ENCODE data around the gene ALDH4A1. TPM values are rescaled to one million over a fixed set of nuclear protein-coding genes. Genes with fewer than 3 reads are reported as not detected.

Gene ALDH4A1
- total and polyA plus RNA-seq, 12 donors: 11.3 to 46.9 (median 19.8) TPM

DNA sequence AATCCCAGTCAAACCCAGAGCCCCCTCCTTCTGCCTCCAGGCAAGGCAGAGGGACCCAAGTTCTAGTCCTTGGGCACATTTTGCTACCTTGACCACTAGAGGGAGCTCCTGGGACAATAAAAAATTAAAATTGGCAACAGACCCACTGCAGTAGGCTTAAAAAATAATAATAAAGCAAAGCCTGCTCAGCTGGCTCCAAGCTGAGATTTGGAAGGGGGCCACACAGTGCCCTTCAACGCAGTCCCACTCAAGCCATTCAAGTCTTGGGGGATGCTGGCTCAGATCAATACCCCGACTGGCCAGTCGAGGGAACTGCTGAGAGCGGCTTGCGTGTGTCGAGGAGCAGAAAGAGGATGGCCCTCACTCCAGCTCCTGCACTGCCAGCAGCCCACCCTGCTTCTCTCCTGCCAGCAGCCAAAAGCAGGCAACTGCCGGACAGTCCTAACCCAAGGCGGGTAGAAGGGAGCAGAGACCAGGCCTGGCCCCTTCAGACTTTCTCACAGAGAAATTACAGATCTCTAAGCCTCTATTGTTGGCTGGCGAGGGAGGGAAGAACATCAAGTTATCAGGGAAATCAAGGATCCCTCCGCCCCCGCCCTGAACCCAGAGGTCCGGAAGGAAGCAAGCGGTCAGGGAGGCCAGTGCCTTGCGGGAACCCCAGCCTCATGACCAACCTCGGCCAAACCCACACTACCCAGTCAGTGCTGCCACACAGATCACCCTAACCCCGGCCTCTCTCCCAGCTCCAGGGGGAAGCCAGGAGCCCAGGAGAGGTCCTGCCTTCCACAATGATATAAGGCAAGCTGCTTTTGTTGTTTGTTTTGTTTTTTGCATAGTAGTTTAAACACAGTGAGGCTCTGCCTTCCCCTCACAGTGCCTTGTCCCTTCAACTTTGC is 4.9 kb upstream of the ALDH4A1 start:
- no peaks in the 10 kb centered on the region for H3K9me3 ChIP-seq (replicated peaks in 1 of 3)
- intact Hi-C loops (cut with DNase I): loop anchor here (5.0 kb wide), 2 partner anchors 55 to 65 kb away; no protein-coding TSS in a partner anchor
- no peak overlapping the region for H3K4me3 ChIP-seq
- peak overlapping the region in 4 of 5 donors; percentile 2 to 84 (median 42) for H3K27ac ChIP-seq
- no peaks in the 10 kb centered on the region for H3K27me3 ChIP-seq
- 22 to 39% (median 26%) methylated on average over 11 to 16 of the region's 16 CpGs for WGBS, 4 donors
- TF ChIP-seq POLR2A (IDR thresholded peaks at IDR 0.05): no peak
- TF ChIP-seq, protein P1, sequence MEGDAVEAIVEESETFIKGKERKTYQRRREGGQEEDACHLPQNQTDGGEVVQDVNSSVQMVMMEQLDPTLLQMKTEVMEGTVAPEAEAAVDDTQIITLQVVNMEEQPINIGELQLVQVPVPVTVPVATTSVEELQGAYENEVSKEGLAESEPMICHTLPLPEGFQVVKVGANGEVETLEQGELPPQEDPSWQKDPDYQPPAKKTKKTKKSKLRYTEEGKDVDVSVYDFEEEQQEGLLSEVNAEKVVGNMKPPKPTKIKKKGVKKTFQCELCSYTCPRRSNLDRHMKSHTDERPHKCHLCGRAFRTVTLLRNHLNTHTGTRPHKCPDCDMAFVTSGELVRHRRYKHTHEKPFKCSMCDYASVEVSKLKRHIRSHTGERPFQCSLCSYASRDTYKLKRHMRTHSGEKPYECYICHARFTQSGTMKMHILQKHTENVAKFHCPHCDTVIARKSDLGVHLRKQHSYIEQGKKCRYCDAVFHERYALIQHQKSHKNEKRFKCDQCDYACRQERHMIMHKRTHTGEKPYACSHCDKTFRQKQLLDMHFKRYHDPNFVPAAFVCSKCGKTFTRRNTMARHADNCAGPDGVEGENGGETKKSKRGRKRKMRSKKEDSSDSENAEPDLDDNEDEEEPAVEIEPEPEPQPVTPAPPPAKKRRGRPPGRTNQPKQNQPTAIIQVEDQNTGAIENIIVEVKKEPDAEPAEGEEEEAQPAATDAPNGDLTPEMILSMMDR (IDR thresholded peaks at IDR 0.05): peak; percentile 75 to 97 (median 84)
- peaks cover 0 to 48% of the 10 kb centered on the region in 2 donors for H3K36me3 ChIP-seq (replicated peaks in 1 of 2)
- DNase-seq: peak; percentile 56 to 83 (median 66)
- peaks cover 5 to 26% of the 10 kb centered on the region in 2 donors for H3K4me1 ChIP-seq (replicated peaks in 1 of 2)

DNA sequence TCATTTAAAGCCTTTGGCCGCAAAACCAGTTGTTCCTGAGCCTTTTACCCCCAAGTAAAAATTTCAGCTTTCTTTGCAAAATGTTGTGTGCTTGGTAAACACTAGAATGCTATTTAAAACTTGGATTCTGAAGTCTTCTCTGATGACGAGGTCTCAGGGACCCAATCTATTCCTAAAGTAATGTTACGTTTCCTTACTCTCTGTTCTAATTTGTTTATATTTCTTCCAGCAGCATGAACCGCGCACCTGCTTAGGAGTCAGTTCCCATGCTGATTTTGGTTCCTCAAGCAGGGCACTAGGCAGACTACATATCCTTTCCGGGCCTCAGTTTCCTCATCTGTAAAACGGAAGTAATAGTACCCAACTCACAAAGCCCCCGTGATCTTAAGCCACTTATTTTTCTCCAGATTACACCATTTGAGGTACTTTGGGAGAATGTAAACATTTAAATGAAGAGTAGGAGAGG is 969 bp upstream of the ALDH4A1 start:
- Histone ChIP-seq H3K27me3 (no peaks in the 10 kb centered on the region), H3K27ac (peak overlapping the region; percentile 74 to 94 (median 91)), H3K4me1 (replicated peaks in 1 of 2) (peaks cover 10 to 29% of the 10 kb centered on the region in 2 donors), H3K4me3 (peak overlapping the region in 2 of 4 donors; percentile 44 to 94), H3K9me3 (replicated peaks in 1 of 3) (no peaks in the 10 kb centered on the region), H3K36me3 (replicated peaks in 1 of 2) (peaks cover 0 to 12% of the 10 kb centered on the region in 2 donors)
- TF ChIP-seq, protein P1 (IDR thresholded peaks at IDR 0.05): no peak
- TF ChIP-seq POLR2A (IDR thresholded peaks at IDR 0.05): no peak
- WGBS, 4 donors: 33 to 39% (median 38%) methylated on average over 8 of the region's 8 CpGs
- intact Hi-C loops (cut with DNase I): no loop called here
- DNase-seq: no peak

DNA sequence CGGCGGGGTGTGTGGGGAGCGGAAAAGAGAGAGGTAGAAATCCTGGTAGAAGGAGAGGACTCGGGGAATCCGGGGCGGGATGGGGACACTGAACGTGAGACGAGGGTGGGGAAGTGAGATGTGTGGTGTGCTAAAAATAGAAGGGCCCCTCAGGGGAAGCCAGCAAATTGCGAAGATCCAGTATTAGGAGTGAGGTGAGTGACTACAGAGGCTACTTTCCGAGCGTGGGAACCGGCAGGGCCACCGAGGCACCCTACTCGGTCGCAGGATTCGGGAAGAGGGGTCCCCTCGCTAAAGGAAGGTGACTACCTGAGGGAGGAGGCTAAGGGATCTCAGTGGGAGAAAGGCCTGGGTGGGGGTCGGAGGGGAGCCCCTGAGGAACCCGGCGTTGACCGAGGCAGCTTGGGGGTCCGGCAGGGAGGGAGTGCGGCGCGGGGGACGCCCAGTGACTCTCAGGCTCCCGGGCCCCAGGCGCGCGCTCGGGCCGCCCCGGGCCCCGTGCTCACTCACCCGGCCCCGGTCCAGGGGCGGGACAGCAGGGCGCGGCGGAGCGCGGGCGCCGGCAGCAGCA is 318 bp downstream of the ALDH4A1 start:
- no peak for DNase-seq
- H3K9me3 ChIP-seq (replicated peaks in 1 of 3): no peaks in the 10 kb centered on the region
- peak overlapping the region; percentile 22 to 94 (median 33) for H3K4me3 ChIP-seq
- TF ChIP-seq POLR2A (IDR thresholded peaks at IDR 0.05): peak in 1 of 2 donors; percentile 63
- TF ChIP-seq, protein P1 (IDR thresholded peaks at IDR 0.05): no peak
- no peaks in the 10 kb centered on the region for H3K27me3 ChIP-seq
- peaks cover 10 to 16% of the 10 kb centered on the region in 2 donors for H3K4me1 ChIP-seq (replicated peaks in 1 of 2)
- WGBS, 4 donors: 1 to 4% (median 1%) methylated on average over 11 to 44 of the region's 44 CpGs
- peak overlapping the region; percentile 74 to 94 (median 91) for H3K27ac ChIP-seq
- H3K36me3 ChIP-seq (replicated peaks in 1 of 2): peaks cover 0 to 4% of the 10 kb centered on the region in 2 donors
- intact Hi-C loops (cut with DNase I): no loop called here

Measured in adrenal gland (tissue), 12 donors.